Measurements from ENCODE around the gene YY1AP1. TPM values are rescaled to one million over a fixed set of nuclear protein-coding genes. Genes with fewer than 3 reads are reported as not detected.
"Not testable (repeated sequence)": the region's sequence is repeated elsewhere in the genome, so short reads cannot be mapped to it uniquely, and the experiment has no call there.

Gene YY1AP1
- total RNA-seq, 4 donors from 2014 or later, result 79.1 to 6,578 (median 156) TPM

GRCh38 chr1:155691992-155692528, 3.5 kb upstream of the YY1AP1 start:
- H3K4me3 ChIP-seq, result no peak overlapping the region

GRCh38 chr1:155689081-155689607, 570 bp upstream of the YY1AP1 start, which contains the start of gene DAP3:
TSS of gene DAP3 (plus strand) at chr1:155689091. CDS start at chr1:155709780, 20,689 bp downstream.
- H3K27me3 ChIP-seq; H3K9me3 ChIP-seq; intact Hi-C loops (cut with DNase I; ENCODE audit: low total_unique reads); DNase-seq; H3K4me1 ChIP-seq; H3K36me3 ChIP-seq: not testable (repeated sequence)
- Histone ChIP-seq H3K4me3 (peak within 1 kb of the TSS; percentile 95 to 99), H3K27ac (peak within 1 kb of the TSS; percentile 96 to 98)

More at GRCh38 chr1:155691992-155692528, 3.5 kb upstream of the YY1AP1 start:
- no peak for DNase-seq
- intact Hi-C loops (cut with DNase I; ENCODE audit: low total_unique reads), result no loop called here
- no peaks in the 10 kb centered on the region for H3K36me3 ChIP-seq
- no peaks in the 10 kb centered on the region for H3K9me3 ChIP-seq
- no peak overlapping the region for H3K27ac ChIP-seq
- TF ChIP-seq POLR2A (IDR thresholded peaks at IDR 0.05) (no peak), CTCF (IDR thresholded peaks at IDR 0.05) (no peak)
- H3K27me3 ChIP-seq, result no peaks in the 10 kb centered on the region
- H3K4me1 ChIP-seq, result peaks cover 0 to 6% of the 10 kb centered on the region in 2 donors

GRCh38 chr1:155687705-155688323, 760 bp downstream of the YY1AP1 start:
- intact Hi-C loops (cut with DNase I; ENCODE audit: low total_unique reads); H3K4me1 ChIP-seq: not testable (repeated sequence)

GRCh38 chr1:155681776-155682175, 6.8 kb downstream of the YY1AP1 start:
- no peaks in the 10 kb centered on the region for H3K4me1 ChIP-seq
- intact Hi-C loops (cut with DNase I; ENCODE audit: low total_unique reads), result no loop called here
- H3K9me3 ChIP-seq, result no peaks in the 10 kb centered on the region
- H3K27ac ChIP-seq, result no peak overlapping the region
- H3K4me3 ChIP-seq, result no peak overlapping the region
- TF ChIP-seq CTCF (IDR thresholded peaks at IDR 0.05) (no peak), POLR2A (IDR thresholded peaks at IDR 0.05) (no peak)
- no peaks in the 10 kb centered on the region for H3K36me3 ChIP-seq
- no peaks in the 10 kb centered on the region for H3K27me3 ChIP-seq
- DNase-seq, result no peak

More at GRCh38 chr1:155687705-155688323, 760 bp downstream of the YY1AP1 start:
- Histone ChIP-seq H3K4me3 (peak overlapping the region; percentile 95 to 99), H3K27ac (peak overlapping the region; percentile 96 to 98)
- H3K27me3 ChIP-seq, H3K36me3 ChIP-seq, H3K9me3 ChIP-seq: not testable (repeated sequence)
- DNase-seq, result peak in 1 of 2 donors; percentile 17

- Histone ChIP-seq H3K36me3 (no peaks in the 10 kb centered on the region), H3K27me3 (no peaks in the 10 kb centered on the region), H3K4me3 (no peak overlapping the region), H3K9me3 (no peaks in the 10 kb centered on the region), H3K27ac (no peak overlapping the region), H3K4me1 (no peaks in the 10 kb centered on the region)
- no peak for DNase-seq
- intact Hi-C loops (cut with DNase I; ENCODE audit: low total_unique reads), result no loop called here
- no peak for TF ChIP-seq POLR2A (IDR thresholded peaks at IDR 0.05)
- no peak for TF ChIP-seq CTCF (IDR thresholded peaks at IDR 0.05)
Measured at GRCh38 chr1:155680531-155680930, 8.0 kb downstream of the YY1AP1 start.

GRCh38 chr1:155678992-155679391, 9.6 kb downstream of the YY1AP1 start:
- H3K4me1 ChIP-seq; intact Hi-C loops (cut with DNase I; ENCODE audit: low total_unique reads); H3K27me3 ChIP-seq; H3K36me3 ChIP-seq; H3K27ac ChIP-seq; H3K4me3 ChIP-seq; DNase-seq; H3K9me3 ChIP-seq: not testable (repeated sequence)
